ENCODE results near the gene HSD17B12.

DNA sequence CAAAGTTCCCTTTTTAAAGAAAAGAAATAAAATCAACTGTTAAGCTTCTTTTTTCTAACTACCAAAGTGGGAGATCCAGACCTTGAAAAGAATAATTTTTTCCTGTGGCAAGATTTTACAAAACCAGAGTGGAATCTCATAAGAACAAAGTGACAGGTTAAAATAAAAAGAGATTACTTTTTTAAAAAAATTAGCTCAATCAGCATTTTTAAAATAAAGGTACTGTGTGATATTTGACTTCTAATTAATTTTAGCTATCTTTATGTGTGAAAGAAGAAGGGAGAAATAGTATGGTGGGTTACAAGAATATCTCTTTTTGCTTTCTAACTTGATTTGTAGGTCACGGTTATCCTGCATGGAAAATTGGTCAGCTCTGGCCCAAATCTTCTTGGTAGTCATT lies 107.3 kb downstream of the HSD17B12 start:
- no peak for TF ChIP-seq POLR2AphosphoS2 (IDR thresholded peaks at IDR 0.05; ENCODE audit: low read depth, low read length)
- no peak for TF ChIP-seq ISX (CRISPR knock-in tag; conservative IDR thresholded peaks at IDR 0.05)
- TF ChIP-seq, protein P1, sequence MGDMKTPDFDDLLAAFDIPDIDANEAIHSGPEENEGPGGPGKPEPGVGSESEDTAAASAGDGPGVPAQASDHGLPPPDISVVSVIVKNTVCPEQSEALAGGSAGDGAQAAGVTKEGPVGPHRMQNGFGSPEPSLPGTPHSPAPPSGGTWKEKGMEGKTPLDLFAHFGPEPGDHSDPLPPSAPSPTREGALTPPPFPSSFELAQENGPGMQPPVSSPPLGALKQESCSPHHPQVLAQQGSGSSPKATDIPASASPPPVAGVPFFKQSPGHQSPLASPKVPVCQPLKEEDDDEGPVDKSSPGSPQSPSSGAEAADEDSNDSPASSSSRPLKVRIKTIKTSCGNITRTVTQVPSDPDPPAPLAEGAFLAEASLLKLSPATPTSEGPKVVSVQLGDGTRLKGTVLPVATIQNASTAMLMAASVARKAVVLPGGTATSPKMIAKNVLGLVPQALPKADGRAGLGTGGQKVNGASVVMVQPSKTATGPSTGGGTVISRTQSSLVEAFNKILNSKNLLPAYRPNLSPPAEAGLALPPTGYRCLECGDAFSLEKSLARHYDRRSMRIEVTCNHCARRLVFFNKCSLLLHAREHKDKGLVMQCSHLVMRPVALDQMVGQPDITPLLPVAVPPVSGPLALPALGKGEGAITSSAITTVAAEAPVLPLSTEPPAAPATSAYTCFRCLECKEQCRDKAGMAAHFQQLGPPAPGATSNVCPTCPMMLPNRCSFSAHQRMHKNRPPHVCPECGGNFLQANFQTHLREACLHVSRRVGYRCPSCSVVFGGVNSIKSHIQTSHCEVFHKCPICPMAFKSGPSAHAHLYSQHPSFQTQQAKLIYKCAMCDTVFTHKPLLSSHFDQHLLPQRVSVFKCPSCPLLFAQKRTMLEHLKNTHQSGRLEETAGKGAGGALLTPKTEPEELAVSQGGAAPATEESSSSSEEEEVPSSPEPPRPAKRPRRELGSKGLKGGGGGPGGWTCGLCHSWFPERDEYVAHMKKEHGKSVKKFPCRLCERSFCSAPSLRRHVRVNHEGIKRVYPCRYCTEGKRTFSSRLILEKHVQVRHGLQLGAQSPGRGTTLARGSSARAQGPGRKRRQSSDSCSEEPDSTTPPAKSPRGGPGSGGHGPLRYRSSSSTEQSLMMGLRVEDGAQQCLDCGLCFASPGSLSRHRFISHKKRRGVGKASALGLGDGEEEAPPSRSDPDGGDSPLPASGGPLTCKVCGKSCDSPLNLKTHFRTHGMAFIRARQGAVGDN (CRISPR knock-in tag; IDR thresholded peaks at IDR 0.05) = no peak
- TF ChIP-seq, protein P2, sequence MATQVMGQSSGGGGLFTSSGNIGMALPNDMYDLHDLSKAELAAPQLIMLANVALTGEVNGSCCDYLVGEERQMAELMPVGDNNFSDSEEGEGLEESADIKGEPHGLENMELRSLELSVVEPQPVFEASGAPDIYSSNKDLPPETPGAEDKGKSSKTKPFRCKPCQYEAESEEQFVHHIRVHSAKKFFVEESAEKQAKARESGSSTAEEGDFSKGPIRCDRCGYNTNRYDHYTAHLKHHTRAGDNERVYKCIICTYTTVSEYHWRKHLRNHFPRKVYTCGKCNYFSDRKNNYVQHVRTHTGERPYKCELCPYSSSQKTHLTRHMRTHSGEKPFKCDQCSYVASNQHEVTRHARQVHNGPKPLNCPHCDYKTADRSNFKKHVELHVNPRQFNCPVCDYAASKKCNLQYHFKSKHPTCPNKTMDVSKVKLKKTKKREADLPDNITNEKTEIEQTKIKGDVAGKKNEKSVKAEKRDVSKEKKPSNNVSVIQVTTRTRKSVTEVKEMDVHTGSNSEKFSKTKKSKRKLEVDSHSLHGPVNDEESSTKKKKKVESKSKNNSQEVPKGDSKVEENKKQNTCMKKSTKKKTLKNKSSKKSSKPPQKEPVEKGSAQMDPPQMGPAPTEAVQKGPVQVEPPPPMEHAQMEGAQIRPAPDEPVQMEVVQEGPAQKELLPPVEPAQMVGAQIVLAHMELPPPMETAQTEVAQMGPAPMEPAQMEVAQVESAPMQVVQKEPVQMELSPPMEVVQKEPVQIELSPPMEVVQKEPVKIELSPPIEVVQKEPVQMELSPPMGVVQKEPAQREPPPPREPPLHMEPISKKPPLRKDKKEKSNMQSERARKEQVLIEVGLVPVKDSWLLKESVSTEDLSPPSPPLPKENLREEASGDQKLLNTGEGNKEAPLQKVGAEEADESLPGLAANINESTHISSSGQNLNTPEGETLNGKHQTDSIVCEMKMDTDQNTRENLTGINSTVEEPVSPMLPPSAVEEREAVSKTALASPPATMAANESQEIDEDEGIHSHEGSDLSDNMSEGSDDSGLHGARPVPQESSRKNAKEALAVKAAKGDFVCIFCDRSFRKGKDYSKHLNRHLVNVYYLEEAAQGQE (IDR thresholded peaks at IDR 0.05; ENCODE audit: borderline replicate concordance in 1 of 2, low read depth in 1 of 2, low read length in 2 of 2) = no peak
- TF ChIP-seq YY1 (IDR thresholded peaks at IDR 0.05; ENCODE audit: insufficient read depth, insufficient replicate concordance, low read depth, low read length) = no peak
- no peak for TF ChIP-seq RFX1 (IDR thresholded peaks at IDR 0.05)
- TF ChIP-seq U2AF1 (optimal IDR thresholded peaks at IDR 0.05; ENCODE audit: low read depth, low read length) = no peak
- TF ChIP-seq, protein P3, sequence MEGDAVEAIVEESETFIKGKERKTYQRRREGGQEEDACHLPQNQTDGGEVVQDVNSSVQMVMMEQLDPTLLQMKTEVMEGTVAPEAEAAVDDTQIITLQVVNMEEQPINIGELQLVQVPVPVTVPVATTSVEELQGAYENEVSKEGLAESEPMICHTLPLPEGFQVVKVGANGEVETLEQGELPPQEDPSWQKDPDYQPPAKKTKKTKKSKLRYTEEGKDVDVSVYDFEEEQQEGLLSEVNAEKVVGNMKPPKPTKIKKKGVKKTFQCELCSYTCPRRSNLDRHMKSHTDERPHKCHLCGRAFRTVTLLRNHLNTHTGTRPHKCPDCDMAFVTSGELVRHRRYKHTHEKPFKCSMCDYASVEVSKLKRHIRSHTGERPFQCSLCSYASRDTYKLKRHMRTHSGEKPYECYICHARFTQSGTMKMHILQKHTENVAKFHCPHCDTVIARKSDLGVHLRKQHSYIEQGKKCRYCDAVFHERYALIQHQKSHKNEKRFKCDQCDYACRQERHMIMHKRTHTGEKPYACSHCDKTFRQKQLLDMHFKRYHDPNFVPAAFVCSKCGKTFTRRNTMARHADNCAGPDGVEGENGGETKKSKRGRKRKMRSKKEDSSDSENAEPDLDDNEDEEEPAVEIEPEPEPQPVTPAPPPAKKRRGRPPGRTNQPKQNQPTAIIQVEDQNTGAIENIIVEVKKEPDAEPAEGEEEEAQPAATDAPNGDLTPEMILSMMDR (CRISPR knock-in tag; IDR thresholded peaks at IDR 0.05) = no peak
- no peak for TF ChIP-seq CBX1 (IDR thresholded peaks at IDR 0.05; ENCODE audit: low read depth)
- no peak for TF ChIP-seq ZNF646 (CRISPR knock-in tag; IDR thresholded peaks at IDR 0.05)
- TF ChIP-seq KDM3A (CRISPR knock-in tag; IDR thresholded peaks at IDR 0.05; ENCODE audit: low read depth) = no peak
- no peak for TF ChIP-seq GATAD2A (CRISPR knock-in tag; IDR thresholded peaks at IDR 0.05)
- no peak for TF ChIP-seq SUZ12 (IDR thresholded peaks at IDR 0.05; ENCODE audit: low read depth, low read length)
